Neural cell (in vitro differentiated cells): ENCODE data around the gene SENP8. TPM values are rescaled to one million over a fixed set of nuclear protein-coding genes. Genes with fewer than 3 reads are reported as not detected.
"Not testable (repeated sequence)": the region's sequence is repeated elsewhere in the genome, so short reads cannot be mapped to it uniquely, and the experiment has no call there.

Experiments used
- H2AFZ ChIP-seq: fragments of 200-600, 300-800 bp; sonication (generic), shearing (Covaris generic); 2 replicates; pipeline ENCODE4 v1.6.0; 2014; ENCODE audit warnings: low read depth, mild to moderate bottlenecking, antibody characterized with exemption, low read length, moderate library complexity
- H3F3A ChIP-seq: fragments of 200-600 bp; shearing (Covaris generic); 2 replicates; pipeline ENCODE4 v1.6.1; 2016; ENCODE audit warnings: mild to moderate bottlenecking, moderate library complexity, mixed read lengths, antibody characterized with exemption, low read length; ENCODE audit not compliant: insufficient read depth, poor library complexity, severe bottlenecking
- H3K27ac ChIP-seq: fragments of 200-600, 300-800 bp; sonication (generic), shearing (Covaris generic); 2 replicates; pipeline ENCODE4 v1.5.1; 2014; ENCODE audit warnings: mild to moderate bottlenecking, low read length, moderate library complexity
- H3K27me3 ChIP-seq: fragments of 300-800, 200-600 bp; sonication (generic), shearing (Covaris generic); 2 replicates; pipeline ENCODE4 v1.6.0; 2014; ENCODE audit warnings: mild to moderate bottlenecking, low read depth, low read length, moderate library complexity; ENCODE audit not compliant: insufficient read depth
- H3K36me3 ChIP-seq: fragments of 300-800, 200-600 bp; sonication (generic), shearing (Covaris generic); 2 replicates; pipeline ENCODE4 v1.5.1; 2014; ENCODE audit warnings: mild to moderate bottlenecking, antibody characterized with exemption, low read length, moderate library complexity; ENCODE audit not compliant: insufficient read depth
- H3K4me2 ChIP-seq: fragments of 300-800, 200-600 bp; sonication (generic), shearing (Covaris generic); 2 replicates; pipeline ENCODE4 v1.6.0; 2014; ENCODE audit warnings: mild to moderate bottlenecking, low read length
- H3K4me3 ChIP-seq: fragments of 300-800, 200-600 bp; sonication (generic), shearing (Covaris generic); 2 replicates; pipeline ENCODE4 v1.5.1; 2014; ENCODE audit warnings: mild to moderate bottlenecking, low read length, moderate library complexity
- H3K79me2 ChIP-seq: fragments of 200-600 bp; shearing (Covaris generic); replicated peaks from 2 replicates; pipeline ENCODE4 v1.6.0; 2014; ENCODE audit warnings: mild to moderate bottlenecking, low read length, moderate library complexity; ENCODE audit not compliant: insufficient read depth
- H3K9ac ChIP-seq: fragments of 300-800, 200-600 bp; sonication (generic), shearing (Covaris generic); 2 replicates; pipeline ENCODE4 v1.6.1; 2016; ENCODE audit warnings: mild to moderate bottlenecking, low read length, mixed read lengths
- H3K9me2 ChIP-seq: fragments of 200-600 bp; shearing (Covaris generic); 2 replicates; pipeline ENCODE4 v1.6.1; 2016; ENCODE audit warnings: mild to moderate bottlenecking, low read length, mixed read lengths; ENCODE audit not compliant: insufficient read depth
- H3K9me3 ChIP-seq: fragments of 200-600, 300-800 bp; sonication (generic), shearing (Covaris generic); 2 replicates; pipeline ENCODE4 v1.6.1; 2016; ENCODE audit warnings: mild to moderate bottlenecking, mixed run types, low read length, moderate library complexity, mixed read lengths
- H4K20me1 ChIP-seq: fragments of 200-600 bp; shearing (Covaris generic); 2 replicates; pipeline ENCODE4 v1.6.1; 2016; ENCODE audit warnings: mild to moderate bottlenecking, mixed run types; ENCODE audit not compliant: insufficient read depth
- CTCF ChIP-seq: fragments of 450-650 bp; IDR thresholded peaks from 2 replicates; pipeline ENCODE4 v1.5.1; 2014; ENCODE audit warnings: antibody characterized with exemption, mild to moderate bottlenecking, moderate library complexity; ENCODE audit not compliant: poor library complexity, severe bottlenecking
- EP300 ChIP-seq: fragments of 450-650 bp; conservative IDR thresholded peaks from 2 replicates; pipeline ENCODE4 v1.6.1; 2014; ENCODE audit warnings: antibody characterized with exemption, mild to moderate bottlenecking, moderate library complexity; ENCODE audit not compliant: poor library complexity, severe bottlenecking
- EZH2 ChIP-seq: fragments of 200-600, 300-800 bp; shearing (Covaris generic), sonication (generic); IDR thresholded peaks from 2 replicates; pipeline ENCODE4 v1.6.1; 2014; ENCODE audit warnings: antibody characterized with exemption, low read length, borderline replicate concordance, mild to moderate bottlenecking; ENCODE audit not compliant: insufficient read depth, poor library complexity, severe bottlenecking
- MXI1 ChIP-seq: fragments of 450-650 bp; conservative IDR thresholded peaks from 2 replicates; pipeline ENCODE4 v1.6.1; 2014; ENCODE audit warnings: antibody characterized with exemption, mild to moderate bottlenecking; ENCODE audit not compliant: poor library complexity, severe bottlenecking
- POLR2AphosphoS5 ChIP-seq: IDR thresholded peaks from 2 replicates; pipeline ENCODE4 v1.6.1; 2012
- REST ChIP-seq: IDR thresholded peaks from 2 replicates; pipeline ENCODE4 v1.6.1; 2012; ENCODE audit warnings: borderline replicate concordance
- SMC3 ChIP-seq: fragments of 450-650 bp; conservative IDR thresholded peaks from 2 replicates; pipeline ENCODE4 v1.6.1; 2014; ENCODE audit warnings: antibody characterized with exemption, mild to moderate bottlenecking, moderate library complexity; ENCODE audit not compliant: poor library complexity
- TAF1 ChIP-seq: IDR thresholded peaks from 2 replicates; pipeline ENCODE4 v1.6.1; 2012; ENCODE audit warnings: low read depth
- polyA plus RNA-seq: library from polyadenylated mRNA; depleted of rRNA; stranded (reverse); fragments of >200 nt; gene quantifications from 2 replicates; pipeline ENCODE4 v1.2.3, GENCODE V29; 2014

The SENP8 gene
- polyA plus RNA-seq, 1 donor from 2014 or later = 3.2 TPM

GRCh38 chr15:72070817-72071447 is 47.3 kb upstream of the SENP8 start:
- Histone ChIP-seq H3K79me2 (peaks cover 15% of the 10 kb centered on the region), H2AFZ (no peak overlapping the region), H3K36me3 (no peaks in the 10 kb centered on the region), H3K4me3 (no peak overlapping the region), H3K9ac (no peak overlapping the region), H3K4me2 (no peak overlapping the region), H4K20me1 (no peaks in the 10 kb centered on the region), H3K9me3 (no peaks in the 10 kb centered on the region), H3K9me2 (no peaks in the 10 kb centered on the region), H3K27me3 (no peaks in the 10 kb centered on the region), H3K27ac (no peak overlapping the region), H3F3A (no peaks in the 10 kb centered on the region)
- TF ChIP-seq POLR2AphosphoS5 = no peak
- TF ChIP-seq CTCF = no peak
- no peak for TF ChIP-seq REST
- no peak for TF ChIP-seq EP300

GRCh38 chr15:72071448-72071825 is 46.8 kb upstream of the SENP8 start:
- not testable (repeated sequence) for H4K20me1 ChIP-seq

GRCh38 chr15:72074335-72075060 is 43.7 kb upstream of the SENP8 start:
- no peak overlapping the region for H3K27ac ChIP-seq
- no peak overlapping the region for H2AFZ ChIP-seq
- TF ChIP-seq EP300 (no peak), EZH2 (no peak), REST (no peak), TAF1 (no peak), CTCF (no peak), MXI1 (no peak), POLR2AphosphoS5 (no peak), SMC3 (no peak)
- no peak overlapping the region for H3K9ac ChIP-seq
- H3K4me3 ChIP-seq = no peak overlapping the region
- no peak overlapping the region for H3K4me2 ChIP-seq
- H3K9me3 ChIP-seq = no peaks in the 10 kb centered on the region
- peaks cover 11% of the 10 kb centered on the region for H3K79me2 ChIP-seq
- no peaks in the 10 kb centered on the region for H3K27me3 ChIP-seq
- H4K20me1 ChIP-seq = no peaks in the 10 kb centered on the region
- no peaks in the 10 kb centered on the region for H3K9me2 ChIP-seq
- no peaks in the 10 kb centered on the region for H3F3A ChIP-seq
- no peaks in the 10 kb centered on the region for H3K36me3 ChIP-seq

More at GRCh38 chr15:72071448-72071825, 46.8 kb upstream of the SENP8 start:
- H3K36me3 ChIP-seq, H3K9ac ChIP-seq, H3K9me2 ChIP-seq, H3K27me3 ChIP-seq, H3K27ac ChIP-seq, H3K9me3 ChIP-seq, H3F3A ChIP-seq, H3K4me2 ChIP-seq, H2AFZ ChIP-seq, H3K4me3 ChIP-seq: not testable (repeated sequence)
- H3K79me2 ChIP-seq = peaks cover 15% of the 10 kb centered on the region
